Fibroblast of villous mesenchyme (primary cell): ENCODE results near the gene SPSB4. TPM values are rescaled to one million over a fixed set of nuclear protein-coding genes. Genes with fewer than 3 reads are reported as not detected.

Source experiments
- DNase-seq: peaks from one replicate; pipeline ENCODE4 v3.0.0-alpha.2; 2010; ENCODE audit warnings: low read depth
- H3K4me3 ChIP-seq: 2 replicates; pipeline ENCODE4 v1.5.1; 2011; ENCODE audit warnings: low read depth, mild to moderate bottlenecking, low read length
- CTCF ChIP-seq: IDR thresholded peaks from 2 replicates; pipeline ENCODE4 v1.5.1; 2012; ENCODE audit warnings: low read depth, mild to moderate bottlenecking, low read length; ENCODE audit not compliant: insufficient read depth
- total RNA-seq: library from RNA; depleted of rRNA; stranded (reverse); fragments of >200 nt; gene quantifications from 2 replicates; pipeline ENCODE4 v1.2.3, GENCODE V29; 2012

SPSB4 gene
- total RNA-seq, 1 donor, result not detected

GRCh38 chr3:141093971-141094684, 43.0 kb downstream of the SPSB4 start:
- no peak for TF ChIP-seq CTCF
- DNase-seq, result no peak
- no peak overlapping the region for H3K4me3 ChIP-seq

- H3K4me3 ChIP-seq, result no peak overlapping the region
- TF ChIP-seq CTCF, result no peak
- no peak for DNase-seq
These were observed 43.8 kb downstream of the SPSB4 start for GRCh38 chr3:141094790-141095545.

GRCh38 chr3:141095546-141095937, 44.4 kb downstream of the SPSB4 start:
- TF ChIP-seq CTCF, result no peak
- H3K4me3 ChIP-seq, result no peak overlapping the region
- DNase-seq, result no peak

- DNase-seq, result no peak
- no peak overlapping the region for H3K4me3 ChIP-seq
- no peak for TF ChIP-seq CTCF
These were observed 45.0 kb downstream of the SPSB4 start for GRCh38 chr3:141096164-141096563.

GRCh38 chr3:141096981-141097380, 45.8 kb downstream of the SPSB4 start:
- no peak for TF ChIP-seq CTCF
- DNase-seq, result no peak
- H3K4me3 ChIP-seq, result no peak overlapping the region

GRCh38 chr3:141100112-141100511, 49.0 kb downstream of the SPSB4 start:
- no peak for TF ChIP-seq CTCF
- DNase-seq, result no peak
- no peak overlapping the region for H3K4me3 ChIP-seq
